Stromal cell of bone marrow (primary cell): ENCODE data around the gene NEDD4L.

Experiments
- DNase-seq: peaks from one replicate; pipeline ENCODE4 v3.0.0-alpha.2; 2012; ENCODE audit warnings: low read depth

NEDD4L gene

DNA sequence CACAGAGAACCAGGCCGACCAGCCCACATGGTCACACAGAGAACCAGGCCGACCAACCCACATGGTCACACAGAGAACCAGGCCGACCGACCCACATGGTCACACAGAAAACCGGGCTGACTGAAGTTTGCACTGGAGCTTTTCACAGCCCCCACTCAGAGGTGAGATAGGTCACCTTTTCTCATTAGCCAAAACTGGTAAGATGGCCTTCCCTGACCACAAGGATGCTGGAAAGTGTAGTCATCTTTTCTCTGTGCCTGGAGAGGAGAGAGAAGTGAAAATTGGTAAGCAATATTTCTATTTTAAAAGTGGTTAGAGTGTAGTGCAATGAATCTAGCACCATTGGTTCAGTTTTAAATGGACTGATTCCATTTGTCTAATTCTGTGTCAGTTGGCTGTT is 247.1 kb downstream of the NEDD4L start:
- DNase-seq = no peak

DNA sequence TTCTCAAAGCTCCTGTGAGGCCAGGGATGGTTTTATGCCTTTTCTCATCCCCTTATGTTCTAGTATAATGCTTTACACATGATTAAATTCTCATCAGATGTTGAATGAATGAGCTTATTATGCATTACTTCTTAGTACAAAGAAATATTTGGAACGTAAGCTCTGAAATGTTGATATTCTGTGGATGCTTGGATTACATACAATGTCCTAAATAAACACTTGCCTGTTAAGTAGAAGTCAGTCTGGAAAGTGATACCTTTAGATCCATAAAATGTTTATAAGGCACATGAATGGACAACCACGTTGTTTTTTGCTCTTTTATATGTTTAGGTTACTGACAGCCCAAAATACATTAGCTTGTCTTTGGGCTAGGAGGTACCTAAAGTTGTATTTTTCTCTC is 248.6 kb downstream of the NEDD4L start:
- DNase-seq = no peak

DNA sequence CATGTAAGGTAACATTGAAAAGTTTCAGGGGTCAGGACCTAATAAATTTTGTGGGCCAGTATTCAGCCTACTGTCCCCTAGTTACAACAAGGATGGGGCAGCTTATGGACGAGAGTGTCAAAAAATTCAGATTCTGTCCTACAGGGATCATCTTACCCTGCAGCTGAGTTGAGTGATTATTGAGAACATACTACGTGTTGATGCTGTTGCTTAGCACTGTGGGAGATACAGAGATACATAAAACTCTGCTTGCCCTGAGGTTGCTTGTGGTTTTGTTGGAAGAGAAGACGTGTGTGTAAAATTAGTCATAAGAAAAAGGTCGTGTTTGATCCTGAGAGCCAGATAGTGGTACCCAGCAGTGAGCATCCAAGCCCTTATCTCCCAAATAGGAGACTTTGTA is 253.2 kb downstream of the NEDD4L start:
- no peak for DNase-seq

DNA sequence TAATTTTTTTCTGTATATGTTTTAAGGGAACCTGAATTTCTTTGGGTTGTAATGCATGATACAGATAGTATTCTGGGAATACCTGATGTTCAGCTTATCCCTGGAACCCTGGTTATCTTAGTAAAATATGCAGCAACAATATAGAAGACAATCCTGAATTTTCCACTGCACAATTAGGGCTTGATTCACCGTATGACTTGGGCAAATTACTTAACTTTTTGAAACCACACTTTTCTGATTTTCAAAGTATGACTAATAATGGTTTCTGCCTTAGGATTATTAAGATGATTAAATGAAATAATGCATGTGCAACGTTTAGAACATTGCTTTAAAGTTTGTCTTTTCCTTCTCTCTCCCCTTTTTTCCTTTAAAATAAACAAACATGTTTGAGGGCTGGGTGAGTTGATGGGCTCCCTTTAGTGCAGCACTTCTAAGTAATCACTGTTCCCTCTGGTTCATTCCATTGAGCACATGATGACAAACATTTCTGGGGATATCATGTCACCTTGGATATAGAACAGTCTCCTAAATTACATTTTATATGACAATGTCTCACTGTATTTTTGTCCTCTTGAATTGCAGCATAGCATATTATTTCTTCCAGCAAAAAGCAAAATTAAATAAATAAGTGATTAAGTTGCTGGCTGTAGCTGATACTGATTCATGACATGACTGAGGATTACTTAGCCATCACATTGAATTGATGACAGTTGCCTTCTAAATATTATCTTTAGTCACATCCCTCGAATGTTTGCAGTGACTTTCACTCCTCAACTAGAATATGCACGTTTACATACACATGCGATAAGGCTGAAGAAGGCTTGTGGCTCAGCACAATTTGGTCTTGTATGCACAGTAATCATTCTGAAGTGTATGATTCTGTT is 254.5 kb downstream of the NEDD4L start:
- DNase-seq = no peak

DNA sequence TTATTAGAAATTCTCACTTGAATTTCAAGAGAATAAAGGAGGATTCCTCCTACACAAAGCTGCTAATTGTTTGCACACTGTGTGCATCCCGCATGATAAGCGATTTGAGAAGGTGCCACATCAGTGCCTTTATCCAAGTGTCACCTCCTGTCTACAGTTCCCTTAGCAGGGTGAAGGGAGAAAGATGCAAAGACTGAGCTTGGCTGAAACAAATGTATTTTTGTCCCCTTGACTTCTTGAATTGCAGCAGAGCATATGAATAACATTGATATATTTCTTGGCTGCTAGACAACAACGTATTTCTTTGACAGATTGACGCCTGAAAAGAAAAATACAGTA is 255.1 kb downstream of the NEDD4L start:
- no peak for DNase-seq

DNA sequence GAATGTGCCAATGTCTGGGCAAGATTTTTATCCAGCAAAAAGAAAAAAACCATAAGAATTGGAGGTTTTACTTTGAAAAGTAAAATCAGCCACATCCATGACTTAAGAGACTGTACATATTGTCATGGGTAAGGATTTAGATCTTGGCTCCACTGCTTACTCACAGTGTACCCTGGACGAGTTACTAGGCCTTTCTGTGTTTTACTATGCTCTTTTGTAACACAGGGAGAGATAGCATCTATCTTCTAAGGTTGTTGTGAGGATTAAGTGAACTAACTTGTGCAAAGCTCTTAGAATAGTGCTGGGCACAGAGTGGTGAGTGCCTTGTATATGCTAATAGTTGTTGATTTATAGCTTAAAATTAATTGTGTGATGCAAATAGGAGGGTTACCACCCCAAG is 255.9 kb downstream of the NEDD4L start:
- DNase-seq = no peak

DNA sequence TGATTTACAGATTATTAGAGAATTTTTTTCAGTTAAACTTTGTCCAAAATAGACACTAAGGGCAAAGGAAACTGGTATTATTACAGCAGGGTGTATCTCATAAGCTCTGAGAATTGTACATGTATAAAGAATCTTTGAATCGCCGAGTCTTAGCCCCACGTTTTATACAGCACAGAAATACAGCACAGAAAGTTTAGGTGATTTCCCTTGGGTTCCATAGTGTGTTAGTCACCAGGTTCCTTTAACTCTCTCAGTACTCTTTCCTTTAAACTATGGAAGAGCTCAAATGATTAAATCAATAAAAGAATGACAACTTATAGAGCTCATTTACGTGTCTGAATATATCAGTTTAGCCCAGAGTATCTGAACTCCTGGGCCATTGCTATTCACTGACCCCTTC is 256.8 kb downstream of the NEDD4L start:
- no peak for DNase-seq

DNA sequence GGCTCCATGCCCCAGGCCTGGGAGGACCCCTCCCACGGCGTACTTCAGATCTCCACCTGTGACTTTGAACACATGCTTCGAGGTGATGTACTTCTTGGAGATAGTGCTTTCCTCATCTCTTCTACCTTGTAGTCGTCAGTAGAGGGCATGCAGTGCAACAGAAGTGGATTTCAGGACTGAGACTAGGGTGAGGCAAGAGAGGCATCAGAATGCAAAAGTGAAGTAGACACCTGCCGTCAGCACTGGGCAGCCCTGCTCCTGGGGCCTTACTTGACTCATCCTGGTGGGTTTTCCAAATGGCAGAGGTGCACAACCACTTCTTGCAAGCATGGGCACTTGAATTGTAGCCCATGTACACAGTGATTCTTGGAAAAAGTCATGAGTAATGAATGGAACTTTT is 258.8 kb downstream of the NEDD4L start:
- DNase-seq = no peak

DNA sequence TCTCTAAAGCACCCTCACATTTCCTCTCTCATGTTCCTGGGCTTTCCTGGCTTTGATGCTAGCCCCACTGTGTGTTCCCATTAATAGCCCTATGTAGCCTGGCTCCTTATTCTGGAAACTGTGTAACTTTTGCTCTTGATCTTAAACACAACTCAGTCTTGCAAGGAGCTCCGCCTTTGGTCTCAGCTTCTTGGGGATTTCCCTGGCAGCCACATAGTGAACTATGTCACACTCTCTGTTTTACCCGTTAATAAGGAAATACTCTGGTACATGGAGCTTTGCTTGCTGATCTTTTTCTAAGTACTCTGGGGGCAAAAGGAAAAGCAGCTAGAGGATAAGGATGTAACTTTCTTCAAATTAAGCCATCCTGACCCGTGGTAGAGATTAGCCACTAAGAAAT is 259.3 kb downstream of the NEDD4L start:
- DNase-seq = no peak

DNA sequence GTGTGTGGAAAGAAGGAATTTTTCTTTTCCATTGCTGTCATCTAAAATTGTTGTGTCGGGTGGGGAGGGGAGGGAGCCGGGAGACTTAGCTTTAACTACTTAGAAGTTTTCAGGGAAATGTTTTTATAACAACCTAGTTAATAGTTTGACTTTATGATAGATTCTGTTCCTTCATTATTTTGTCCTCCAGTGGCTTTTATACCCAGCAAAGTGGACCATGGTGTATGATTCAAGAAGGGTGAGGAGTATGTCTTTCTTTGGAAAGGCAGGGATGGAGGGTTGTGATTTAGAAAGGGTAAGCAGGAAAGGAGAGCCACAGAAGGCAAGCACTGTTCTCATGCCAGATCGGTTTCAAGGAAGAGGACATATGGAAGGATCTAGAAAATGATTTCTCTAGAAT is 261.8 kb downstream of the NEDD4L start:
- no peak for DNase-seq

DNA sequence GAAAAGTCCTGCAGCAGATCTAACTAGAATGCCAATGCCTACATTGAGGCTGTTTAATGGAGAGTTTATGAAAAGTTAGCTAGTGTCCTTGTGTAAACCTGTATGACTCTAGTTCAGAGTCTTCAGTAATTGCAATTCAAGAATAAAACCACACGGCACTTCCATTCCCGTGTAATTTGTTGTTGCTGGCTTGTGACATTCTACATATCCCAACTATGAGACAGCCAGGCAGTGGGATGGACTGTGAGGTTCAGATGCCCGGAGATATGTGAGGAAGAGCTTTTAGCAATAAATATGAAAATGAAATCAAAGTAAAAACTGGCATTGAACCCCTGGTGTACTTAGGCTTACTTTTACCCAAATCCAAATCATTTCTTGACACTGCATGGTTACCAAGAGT is 263.4 kb downstream of the NEDD4L start:
- DNase-seq = peak; percentile 28

DNA sequence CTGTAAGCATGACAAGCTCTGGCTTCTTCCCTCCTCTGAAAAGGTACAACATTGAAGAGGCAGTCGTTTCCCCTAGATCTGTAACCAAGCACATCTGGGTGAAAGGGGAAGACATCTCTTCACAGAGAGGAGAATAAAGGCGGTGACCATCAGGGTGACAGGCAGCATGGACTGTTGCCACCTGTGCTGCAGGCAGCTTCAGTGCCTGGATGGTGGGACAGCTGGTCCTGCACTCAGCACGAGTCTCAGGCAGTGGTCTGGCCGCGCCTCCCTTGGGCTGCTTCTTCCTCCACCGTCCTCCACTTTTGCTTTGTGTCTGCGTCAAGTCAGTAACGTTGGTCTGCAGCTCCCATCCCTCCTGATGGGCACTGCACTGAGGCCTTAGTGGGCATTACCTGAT is 264.4 kb downstream of the NEDD4L start:
- no peak for DNase-seq

DNA sequence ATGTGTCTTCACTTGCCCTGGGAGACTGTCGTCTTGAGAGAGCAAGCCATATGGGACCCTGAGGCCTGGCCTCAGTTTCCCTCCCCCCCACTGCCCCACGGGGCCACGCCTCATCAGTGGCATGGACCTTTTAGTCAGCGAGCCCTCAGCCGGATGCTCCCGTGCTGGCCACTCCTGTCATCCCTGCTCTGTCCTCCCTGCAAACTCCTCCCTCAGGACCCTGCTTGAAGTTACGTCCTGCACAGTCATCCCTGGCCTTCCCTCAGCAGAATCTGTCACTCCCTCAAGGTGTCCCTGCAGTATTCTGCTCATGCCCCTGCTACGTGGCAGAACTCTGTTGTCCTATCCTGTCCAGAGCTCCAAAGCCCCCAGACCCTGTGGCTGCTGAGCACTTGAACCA is 265.1 kb downstream of the NEDD4L start:
- DNase-seq = no peak

DNA sequence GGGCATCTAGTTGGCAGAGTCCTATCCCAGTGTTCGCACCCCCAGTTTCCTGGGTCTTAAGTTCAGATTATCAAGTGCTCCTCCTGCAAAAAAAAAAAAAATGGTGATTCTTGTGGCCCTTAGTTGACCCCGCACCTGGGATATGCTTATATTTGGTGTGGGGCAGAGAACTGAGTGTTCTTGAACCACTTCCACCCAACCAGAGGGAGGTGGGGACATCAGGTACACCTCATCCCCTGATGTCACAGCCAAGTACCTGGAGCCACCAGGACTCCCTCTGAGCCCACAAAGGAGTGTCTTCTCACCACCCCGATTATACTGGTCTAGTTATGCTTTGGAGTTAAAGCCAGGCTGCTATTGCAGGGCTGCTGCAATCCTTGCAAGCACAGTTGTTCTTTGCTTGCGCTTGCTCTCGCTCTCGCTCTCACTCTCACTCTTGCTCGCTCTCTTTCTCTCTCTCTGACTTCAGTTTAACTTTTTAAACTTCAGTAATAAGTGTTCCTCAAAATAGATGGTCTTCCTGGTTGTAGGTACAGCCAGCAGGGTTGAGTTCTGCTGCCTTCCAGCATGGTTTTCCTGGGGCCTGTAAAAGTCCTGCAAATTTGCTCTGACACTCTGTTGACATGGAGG is 265.7 kb downstream of the NEDD4L start:
- DNase-seq = no peak

DNA sequence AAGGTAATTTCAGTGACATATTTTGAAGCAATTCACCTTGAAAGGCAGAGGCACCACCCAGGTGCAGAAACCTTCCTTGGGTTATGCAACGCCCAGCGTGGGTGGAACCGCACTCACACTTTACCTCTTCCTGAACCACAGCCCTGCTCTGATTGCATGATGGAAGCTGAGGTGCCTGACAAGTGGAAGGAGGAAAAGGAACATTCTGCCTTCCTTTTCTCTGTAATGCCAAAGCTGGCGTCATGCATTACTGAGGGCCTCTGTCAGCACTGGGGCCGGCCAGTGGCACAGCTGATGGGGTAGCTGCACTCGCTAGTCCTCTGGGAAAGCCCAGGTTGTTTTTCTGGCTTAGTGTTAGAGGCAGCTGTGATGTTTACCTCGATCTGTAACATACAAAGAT is 266.5 kb downstream of the NEDD4L start:
- DNase-seq = no peak

DNA sequence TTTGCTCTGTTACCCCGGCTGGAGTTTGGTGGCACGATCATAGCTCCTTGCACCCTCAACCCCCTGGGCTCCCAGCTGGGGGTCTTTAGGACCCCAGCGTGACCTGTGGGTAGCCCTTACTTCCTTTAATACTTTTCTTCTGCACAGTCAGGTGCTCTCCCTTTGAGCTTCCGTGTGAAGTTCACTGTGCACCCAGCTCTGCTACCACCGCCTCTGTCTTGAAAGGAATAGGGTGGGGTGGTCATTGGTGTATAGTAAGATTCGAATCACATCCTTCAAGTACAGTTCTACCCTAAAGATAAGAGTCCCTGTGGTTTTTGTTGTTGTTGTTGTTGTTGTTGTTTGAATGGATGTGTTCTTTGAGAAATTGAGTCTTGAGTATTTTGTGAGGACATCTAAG is 267.4 kb downstream of the NEDD4L start:
- no peak for DNase-seq

DNA sequence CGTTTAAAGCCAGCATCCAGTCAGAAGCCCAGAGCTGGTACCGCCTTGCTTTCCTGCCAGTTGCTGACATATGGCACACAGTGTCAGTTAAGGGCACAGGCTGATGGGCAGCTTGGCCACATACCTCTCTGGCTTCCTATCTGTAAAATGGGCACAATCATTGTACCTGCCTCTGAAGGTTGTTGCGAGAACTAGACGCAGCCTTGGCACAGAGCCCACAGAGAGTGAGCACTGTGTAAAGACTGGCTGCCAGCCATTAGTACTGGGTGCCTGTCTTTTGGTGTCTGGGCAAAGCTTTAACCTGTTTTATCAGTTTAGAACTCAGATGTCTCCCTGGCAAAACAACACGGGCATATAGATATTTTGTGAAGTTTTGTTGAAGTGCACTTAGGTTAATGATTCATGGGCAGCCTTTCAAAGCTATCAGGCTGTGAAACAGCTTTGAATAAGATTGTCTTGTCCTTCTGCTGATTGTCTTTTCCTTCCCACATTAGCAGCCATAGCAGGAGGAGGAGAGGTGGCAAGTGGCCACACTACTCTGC is 269.5 kb downstream of the NEDD4L start:
- no peak for DNase-seq

DNA sequence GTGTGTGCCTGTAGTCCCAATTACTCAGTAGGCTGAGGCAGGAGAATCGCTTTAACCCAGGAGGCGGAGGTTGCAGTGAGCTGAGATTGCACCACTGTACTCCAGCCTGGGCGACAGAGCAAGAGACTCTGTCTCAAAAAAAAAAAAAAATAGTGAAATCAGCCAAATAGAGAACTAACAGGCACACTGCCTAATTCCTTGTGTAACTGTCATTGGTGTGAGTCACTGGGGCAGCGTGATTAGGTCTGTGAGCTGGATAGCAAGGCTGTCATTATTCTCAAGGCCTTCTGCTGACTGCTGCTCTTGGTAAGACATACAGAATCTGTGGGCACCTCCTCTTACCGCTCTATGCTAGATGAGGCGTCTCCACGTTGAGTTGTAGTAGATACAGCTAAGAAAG is 270.3 kb downstream of the NEDD4L start:
- DNase-seq = peak; percentile 94

DNA sequence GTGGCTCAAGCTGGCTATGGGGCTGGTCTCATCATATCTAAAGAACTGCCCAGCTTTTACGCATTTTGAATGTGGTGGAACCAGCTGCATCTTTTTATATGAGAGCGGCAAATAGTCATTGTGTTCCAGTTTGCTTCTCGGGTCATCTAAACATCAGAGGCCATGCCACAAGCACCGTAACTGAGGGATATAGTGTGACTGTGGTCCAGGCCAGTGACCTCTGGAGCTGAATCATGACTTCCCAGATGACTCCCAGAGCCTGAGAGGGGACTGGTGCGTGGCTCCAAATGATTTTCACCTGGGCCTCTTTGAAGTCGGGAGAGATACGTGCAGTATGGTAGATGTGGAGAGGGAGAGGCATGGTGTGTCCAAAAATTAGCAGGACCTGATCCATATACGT is 271.0 kb downstream of the NEDD4L start:
- no peak for DNase-seq

DNA sequence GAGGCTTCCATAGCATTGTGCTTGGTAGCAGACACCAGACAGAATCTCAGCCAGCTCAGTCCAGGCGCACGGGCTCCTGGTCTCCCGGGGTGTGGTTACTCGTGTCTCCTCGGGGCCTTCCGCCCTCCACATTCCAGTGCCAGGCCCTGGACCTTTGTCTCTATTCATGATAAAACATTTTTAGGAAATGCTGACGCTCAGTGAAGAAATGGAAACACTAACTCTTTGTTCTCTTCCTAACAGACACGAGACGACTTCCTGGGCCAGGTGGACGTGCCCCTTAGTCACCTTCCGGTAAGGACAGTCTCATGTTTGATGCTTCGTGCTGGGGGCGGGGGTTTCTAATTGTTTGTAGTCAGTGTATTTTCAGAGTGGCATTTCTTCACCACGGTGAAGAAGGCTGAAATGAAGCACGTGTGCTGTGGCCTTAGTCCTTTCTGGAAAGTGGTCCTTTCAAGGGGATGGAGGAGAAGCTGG is 271.8 kb downstream of the NEDD4L start:
- no peak for DNase-seq

DNA sequence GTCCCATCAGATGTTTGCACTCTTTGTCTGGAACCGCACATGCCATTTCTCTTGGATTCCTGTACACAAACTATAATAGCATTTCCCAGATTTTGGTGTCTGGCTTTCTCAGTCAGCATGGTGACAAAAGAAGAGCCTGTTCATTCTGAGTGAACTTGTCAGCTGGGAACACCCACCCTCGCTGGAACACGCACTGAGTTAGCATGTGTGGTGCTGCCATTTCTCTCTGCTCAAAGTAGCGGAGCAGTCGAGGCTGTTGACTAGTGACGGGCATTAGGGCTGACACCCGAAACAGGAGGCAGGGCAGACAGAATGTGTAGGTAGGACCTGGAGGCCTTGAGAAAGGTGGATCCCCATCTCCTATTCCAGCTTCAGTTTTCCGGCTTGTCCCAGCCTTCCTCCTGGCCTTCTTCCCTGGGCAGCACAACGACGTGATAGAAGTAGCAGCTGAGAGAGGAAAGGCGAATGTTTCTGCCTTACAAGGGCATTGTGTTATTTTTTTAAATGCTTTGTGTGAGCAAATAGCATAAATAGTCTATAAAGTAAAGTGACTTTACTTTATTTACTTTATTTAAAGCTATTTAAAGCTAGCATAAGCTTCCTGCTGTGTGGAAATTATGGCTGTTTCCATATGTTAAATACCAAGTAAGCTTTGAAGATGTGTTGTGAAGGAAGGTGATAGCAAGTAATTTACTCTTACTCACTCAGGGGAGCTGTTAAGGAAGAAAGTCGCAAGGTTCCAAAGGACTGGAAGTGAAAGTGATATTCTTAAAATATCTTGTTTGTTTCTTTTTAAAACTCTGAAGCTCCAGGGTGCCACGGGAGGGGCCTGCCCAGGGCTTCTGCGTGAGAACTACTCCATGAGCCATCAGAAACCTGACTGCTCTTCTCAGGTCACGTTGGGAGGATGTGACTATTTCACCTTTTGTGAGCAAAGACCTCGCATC is 272.6 kb downstream of the NEDD4L start:
- no peak for DNase-seq

DNA sequence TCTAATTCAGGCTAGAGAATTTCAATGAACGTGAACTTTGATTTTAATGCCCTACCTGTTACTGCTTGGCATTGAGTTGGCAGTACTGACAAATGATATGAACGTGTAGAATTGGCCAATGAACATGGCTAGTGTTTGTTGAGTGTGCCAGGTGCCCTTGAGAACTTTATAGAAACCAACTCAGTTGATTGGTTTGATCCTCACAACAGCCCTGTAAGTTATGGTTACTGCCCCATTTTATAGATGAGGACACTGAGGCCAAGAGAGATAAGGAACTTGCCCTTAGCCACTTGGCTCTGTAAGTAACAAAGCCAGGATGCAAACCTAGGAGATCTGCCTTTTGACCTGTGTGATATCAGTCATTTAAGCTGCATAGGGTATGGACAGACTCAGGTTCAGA is 275.7 kb downstream of the NEDD4L start:
- no peak for DNase-seq
